Activated CD8-positive, alpha-beta memory T cell treated with anti-CD3 and anti-CD28 coated beads, Interleukin-2, amount 10 ng/mL, durations not matched to agents 7 days and 5 days (primary cell): Measurements from ENCODE around the gene SCRT2. TPM values are rescaled to one million over a fixed set of nuclear protein-coding genes. Genes with fewer than 3 reads are reported as not detected.

Experiments
- ATAC-seq: fragments of 150-1000 bp; cut with Tn5 transposase; one replicate; pipeline ENCODE4 v1.10.0; 2021; ENCODE audit warnings: moderate library complexity
- CTCF ChIA-PET: fragments of 350-600 bp; sonication (Branson Sonifier 250); formaldehyde crosslinking; loops from one replicate; lab custom pipeline; 2021; ENCODE audit warnings: antibody characterized with exemption; lab: Charles Lee
- DNase-seq: peaks from one replicate; pipeline ENCODE4 v3.0.0-alpha.2; 2020
- H3K27ac Mint-ChIP-seq: one replicate; pipeline ENCODE4 v1.8.0; 2021; ENCODE audit warnings: mild to moderate bottlenecking, mixed read lengths
- H3K27me3 Mint-ChIP-seq: one replicate; pipeline ENCODE4 v1.8.0; 2021; ENCODE audit warnings: mixed read lengths
- H3K36me3 Mint-ChIP-seq: one replicate; pipeline ENCODE4 v1.8.0; 2021; ENCODE audit warnings: mild to moderate bottlenecking, mixed read lengths
- H3K4me1 Mint-ChIP-seq: one replicate; pipeline ENCODE4 v1.8.0; 2021; ENCODE audit warnings: mixed read lengths
- H3K4me3 Mint-ChIP-seq: one replicate; pipeline ENCODE4 v1.8.0; 2021; ENCODE audit warnings: mild to moderate bottlenecking, moderate library complexity, mixed read lengths
- H3K9me3 Mint-ChIP-seq: one replicate; pipeline ENCODE4 v1.8.0; 2022; ENCODE audit warnings: low read depth, mixed read lengths
- total RNA-seq, 2 experiments: library from RNA; stranded (reverse); gene quantifications; one replicate each; pipeline ENCODE4 v1.2.3, GENCODE V29; 2021

The SCRT2 gene
- total RNA-seq, 2 experiments from 2014 or later = not detected

GRCh38 chr20:641516-641875, 34.1 kb downstream of the SCRT2 start:
- H3K4me3 Mint-ChIP-seq = no peak overlapping the region
- CTCF ChIA-PET = interaction anchor here (2.2 kb wide), 1 partner anchor 9 kb away, joined by 6 read pairs; no protein-coding TSS in a partner anchor

DNA sequence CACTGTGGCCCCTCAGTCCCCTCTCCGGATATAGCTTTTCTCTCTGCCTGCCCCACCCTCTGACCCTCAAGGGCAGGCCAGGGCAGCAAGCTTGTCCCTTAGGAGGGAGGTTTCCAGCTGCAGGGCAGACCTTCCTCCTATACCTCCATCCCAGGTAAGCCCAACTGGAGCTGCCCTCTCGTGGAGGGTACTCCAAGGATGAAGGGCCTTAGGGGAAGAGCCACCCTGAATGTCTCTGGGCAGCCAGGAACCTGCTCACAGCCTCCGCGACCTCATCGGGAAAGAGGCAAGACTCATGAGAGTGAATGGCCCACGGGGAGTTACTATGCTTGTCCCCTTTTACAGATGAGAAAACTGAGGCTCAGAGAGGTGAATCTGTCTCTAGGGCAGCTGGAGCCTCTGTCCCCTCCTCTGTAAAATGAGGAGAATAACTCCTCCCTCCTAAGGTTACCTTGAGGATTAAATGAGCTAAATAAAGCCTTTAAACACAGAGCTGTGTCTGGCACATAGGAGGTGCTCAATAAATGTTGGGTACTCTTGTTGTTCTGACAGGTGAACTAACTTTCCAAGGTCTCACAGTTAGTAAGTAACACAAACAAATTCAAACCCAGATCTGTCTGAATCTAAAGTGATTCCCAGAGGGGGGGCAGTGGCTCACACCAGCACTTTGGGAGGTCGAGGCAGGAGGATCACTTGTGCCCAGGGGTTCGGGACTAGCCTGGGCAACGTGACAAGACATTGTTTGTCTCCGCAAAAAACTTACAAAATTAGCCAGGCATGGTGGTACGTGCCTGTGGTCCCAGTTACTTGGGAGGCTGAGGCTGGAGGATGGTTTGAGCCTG, 34.7 kb downstream of the SCRT2 start:
- no peak overlapping the region for H3K27ac Mint-ChIP-seq
- ATAC-seq (no peak), DNase-seq (no peak)
- H3K4me1 Mint-ChIP-seq = peaks cover 8% of the 10 kb centered on the region
- CTCF ChIA-PET = interaction anchor here (2.2 kb wide), 1 partner anchor 10 kb away, joined by 6 read pairs; no protein-coding TSS in a partner anchor
- H3K9me3 Mint-ChIP-seq = no peaks in the 10 kb centered on the region
- peaks cover 19% of the 10 kb centered on the region for H3K27me3 Mint-ChIP-seq
- H3K36me3 Mint-ChIP-seq = no peaks in the 10 kb centered on the region
- no peak overlapping the region for H3K4me3 Mint-ChIP-seq

More at GRCh38 chr20:641516-641875, 34.1 kb downstream of the SCRT2 start:
- H3K27me3 Mint-ChIP-seq = peaks cover 19% of the 10 kb centered on the region
- peaks cover 8% of the 10 kb centered on the region for H3K4me1 Mint-ChIP-seq
- DNase-seq (no peak), ATAC-seq (no peak)
- H3K9me3 Mint-ChIP-seq = no peaks in the 10 kb centered on the region
- H3K36me3 Mint-ChIP-seq = no peaks in the 10 kb centered on the region
- H3K27ac Mint-ChIP-seq = no peak overlapping the region

DNA sequence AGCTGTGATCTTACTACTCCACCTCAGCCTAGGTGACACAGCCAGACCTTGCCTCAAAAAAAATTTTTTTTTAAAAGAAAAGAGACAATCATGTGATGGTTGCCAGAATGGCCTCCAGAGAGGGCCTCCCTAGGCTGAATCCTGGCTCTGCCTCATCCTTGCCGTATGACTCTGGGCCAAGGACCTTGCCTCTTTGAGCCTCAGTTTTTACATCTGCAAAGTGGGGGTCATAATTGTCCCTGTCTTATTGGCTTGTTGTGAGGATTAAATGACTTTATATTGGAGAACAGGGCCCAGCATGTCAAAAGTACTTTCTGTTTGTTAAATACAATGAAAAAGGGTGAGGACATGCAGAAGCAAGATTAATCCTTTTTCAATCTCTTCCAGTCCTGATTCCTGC, 37.0 kb downstream of the SCRT2 start:
- CTCF ChIA-PET = interaction anchor here (1.6 kb wide), 1 partner anchor 15 kb away, joined by 3 read pairs; no protein-coding TSS in a partner anchor
- Mint-ChIP-seq H3K9me3 (no peaks in the 10 kb centered on the region), H3K36me3 (no peaks in the 10 kb centered on the region), H3K27ac (no peak overlapping the region), H3K4me3 (no peak overlapping the region), H3K4me1 (peaks cover 3% of the 10 kb centered on the region), H3K27me3 (peaks cover 23% of the 10 kb centered on the region)
- ATAC-seq (no peak), DNase-seq (no peak)

DNA sequence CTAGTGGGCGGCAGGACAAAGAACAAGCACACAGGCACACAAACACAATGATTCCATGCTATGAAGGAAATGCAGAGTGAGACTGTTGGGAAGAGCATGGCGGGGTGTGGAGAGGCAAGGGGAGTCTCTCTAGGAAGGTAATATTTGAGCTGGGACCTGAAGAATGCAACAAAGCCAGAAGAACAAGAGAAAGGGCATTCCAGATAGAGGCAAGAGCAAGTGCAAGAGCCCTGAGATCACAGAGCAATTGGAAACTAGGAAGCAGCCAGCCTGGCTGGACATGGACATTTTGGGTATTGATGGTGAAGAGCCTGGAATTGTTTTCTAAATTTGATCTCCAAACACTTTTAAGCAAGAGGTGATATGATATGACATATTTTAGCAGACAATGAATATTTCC, 38.0 kb downstream of the SCRT2 start:
- ATAC-seq = no peak
- Mint-ChIP-seq H3K27ac (no peak overlapping the region), H3K9me3 (no peaks in the 10 kb centered on the region), H3K36me3 (no peaks in the 10 kb centered on the region), H3K4me1 (peaks cover 3% of the 10 kb centered on the region), H3K4me3 (no peak overlapping the region), H3K27me3 (peaks cover 14% of the 10 kb centered on the region)
- CTCF ChIA-PET = no interaction called here
- DNase-seq = no peak

- DNase-seq (no peak), ATAC-seq (no peak)
- H3K36me3 Mint-ChIP-seq = no peaks in the 10 kb centered on the region
- no peaks in the 10 kb centered on the region for H3K4me1 Mint-ChIP-seq
- H3K27ac Mint-ChIP-seq = no peak overlapping the region
- no peaks in the 10 kb centered on the region for H3K9me3 Mint-ChIP-seq
- peaks cover 12% of the 10 kb centered on the region for H3K27me3 Mint-ChIP-seq
- H3K4me3 Mint-ChIP-seq = no peak overlapping the region
- CTCF ChIA-PET = no interaction called here
Observed at GRCh38 chr20:635893-636338, 39.7 kb downstream of the SCRT2 start.

- no peak for ATAC-seq
- no peak for DNase-seq
- no peak overlapping the region for H3K27ac Mint-ChIP-seq
- no peaks in the 10 kb centered on the region for H3K36me3 Mint-ChIP-seq
- H3K4me3 Mint-ChIP-seq = no peak overlapping the region
- peaks cover 12% of the 10 kb centered on the region for H3K27me3 Mint-ChIP-seq
- CTCF ChIA-PET = interaction anchor here (1.0 kb wide), 1 partner anchor 32 kb away, joined by 3 read pairs; no protein-coding TSS in a partner anchor
- H3K4me1 Mint-ChIP-seq = no peaks in the 10 kb centered on the region
- no peaks in the 10 kb centered on the region for H3K9me3 Mint-ChIP-seq
Observed at GRCh38 chr20:635028-635892, 40.3 kb downstream of the SCRT2 start.

DNA sequence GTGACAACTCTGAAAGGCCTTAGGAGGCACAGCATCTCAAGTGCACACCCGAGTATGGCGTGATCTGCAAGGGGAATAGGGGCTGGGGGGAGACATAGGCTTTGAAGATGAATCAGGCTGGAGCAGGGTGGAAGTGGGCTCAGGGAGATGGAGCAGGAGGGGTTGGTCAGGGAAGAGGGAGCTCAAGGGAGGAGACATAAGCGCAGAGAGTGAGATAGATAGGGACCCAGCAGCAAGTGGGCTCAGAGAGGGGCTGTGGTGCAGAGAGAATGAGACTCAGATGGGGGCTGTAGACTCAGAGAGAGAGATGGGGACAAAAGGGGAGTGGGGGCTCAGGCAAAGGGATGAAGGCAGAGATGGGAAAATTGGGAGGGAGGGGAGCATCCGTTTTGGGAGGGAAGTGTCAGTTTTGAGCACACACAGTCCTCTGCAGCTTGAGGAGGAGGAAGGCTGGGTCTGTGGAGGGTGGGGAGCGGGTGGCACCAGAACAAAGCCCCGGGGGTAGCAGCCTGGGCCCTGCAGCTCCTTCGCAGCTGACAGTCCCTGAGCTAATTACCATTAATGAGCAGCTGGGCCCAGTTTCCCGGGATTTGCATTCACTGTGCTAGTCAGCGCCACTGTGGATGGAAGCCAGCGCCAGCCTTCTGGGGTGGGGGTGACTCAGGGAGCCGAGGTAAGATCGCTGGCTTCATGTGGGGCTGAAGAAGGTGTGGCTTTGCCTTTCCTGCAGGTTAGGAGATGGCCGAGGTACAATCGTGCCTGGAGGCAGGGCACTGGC, 41.3 kb downstream of the SCRT2 start:
- DNase-seq = no peak
- no peak for ATAC-seq
- Mint-ChIP-seq H3K27ac (no peak overlapping the region), H3K36me3 (no peaks in the 10 kb centered on the region), H3K4me1 (no peaks in the 10 kb centered on the region), H3K4me3 (no peak overlapping the region), H3K9me3 (no peaks in the 10 kb centered on the region), H3K27me3 (peaks cover 12% of the 10 kb centered on the region)
- CTCF ChIA-PET = interaction anchor here (1.0 kb wide), 1 partner anchor 33 kb away, joined by 3 read pairs; no protein-coding TSS in a partner anchor

- peaks cover 7% of the 10 kb centered on the region for H3K27me3 Mint-ChIP-seq
- CTCF ChIA-PET = no interaction called here
- H3K27ac Mint-ChIP-seq = no peak overlapping the region
- DNase-seq (no peak), ATAC-seq (no peak)
- no peaks in the 10 kb centered on the region for H3K4me1 Mint-ChIP-seq
- no peak overlapping the region for H3K4me3 Mint-ChIP-seq
- no peaks in the 10 kb centered on the region for H3K9me3 Mint-ChIP-seq
- no peaks in the 10 kb centered on the region for H3K36me3 Mint-ChIP-seq
Observed at GRCh38 chr20:631101-631500, 44.5 kb downstream of the SCRT2 start.

DNA sequence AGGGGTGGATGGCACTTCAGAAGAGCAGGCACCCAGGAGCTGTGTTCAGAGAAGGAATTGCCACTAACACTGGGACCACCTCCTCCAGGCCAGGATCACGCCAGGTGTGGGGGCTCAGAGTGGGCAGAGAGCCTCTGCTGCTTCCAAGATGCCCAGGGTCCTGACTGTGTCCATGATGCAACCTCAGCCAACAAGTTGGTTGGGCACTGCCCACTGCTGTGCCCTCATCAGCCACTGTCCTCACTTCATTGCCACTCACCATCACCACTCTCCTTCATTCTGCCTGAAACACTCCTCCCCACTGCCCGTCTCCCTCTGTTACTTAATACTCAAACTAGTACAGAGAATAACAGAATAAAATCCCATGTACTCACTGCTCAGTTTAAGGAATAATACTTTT, 49.0 kb downstream of the SCRT2 start:
- DNase-seq = no peak
- Mint-ChIP-seq H3K9me3 (no peaks in the 10 kb centered on the region), H3K27ac (no peak overlapping the region), H3K4me1 (no peaks in the 10 kb centered on the region), H3K4me3 (no peak overlapping the region), H3K27me3 (peaks cover 24% of the 10 kb centered on the region), H3K36me3 (no peaks in the 10 kb centered on the region)
- CTCF ChIA-PET = no interaction called here
- ATAC-seq = no peak

GRCh38 chr20:625360-625932, 50.2 kb downstream of the SCRT2 start:
- Mint-ChIP-seq H3K4me1 (no peaks in the 10 kb centered on the region), H3K27ac (no peak overlapping the region), H3K4me3 (no peak overlapping the region), H3K36me3 (no peaks in the 10 kb centered on the region), H3K9me3 (no peaks in the 10 kb centered on the region), H3K27me3 (peaks cover 30% of the 10 kb centered on the region)
- CTCF ChIA-PET = interaction anchor here (0.6 to 1.5 kb wide), 2 partner anchors 20 to 385 kb away, joined by 4 read pairs; no protein-coding TSS in a partner anchor
- ATAC-seq (no peak), DNase-seq (no peak)

GRCh38 chr20:623704-624103, 51.9 kb downstream of the SCRT2 start:
- no peak for ATAC-seq
- Mint-ChIP-seq H3K27me3 (peaks cover 41% of the 10 kb centered on the region), H3K4me1 (no peaks in the 10 kb centered on the region), H3K4me3 (no peak overlapping the region), H3K9me3 (no peaks in the 10 kb centered on the region), H3K36me3 (no peaks in the 10 kb centered on the region), H3K27ac (no peak overlapping the region)
- CTCF ChIA-PET = interaction anchor here (0.7 kb wide), 1 partner anchor 16 kb away, joined by 3 read pairs; no protein-coding TSS in a partner anchor
- DNase-seq = no peak

DNA sequence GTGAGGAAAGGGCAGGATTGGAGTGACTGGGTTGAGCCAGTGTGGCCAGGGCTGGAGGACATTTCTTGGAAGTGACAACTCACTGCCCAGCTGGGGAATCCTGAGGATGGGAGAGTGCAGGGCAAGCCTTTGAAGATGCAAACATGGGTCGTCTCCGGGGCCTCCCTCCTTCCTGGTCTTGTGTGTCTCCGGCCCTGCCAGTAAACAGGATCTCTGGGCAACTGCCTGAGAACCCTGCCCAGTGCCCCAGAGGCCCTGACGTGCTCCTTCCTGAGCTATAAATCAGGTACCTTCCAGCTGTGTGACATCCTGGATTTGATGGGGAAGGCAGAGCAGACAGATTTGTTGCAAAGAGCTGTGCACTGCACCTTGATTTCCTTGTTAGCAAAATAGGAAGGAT, 52.6 kb downstream of the SCRT2 start:
- no peak overlapping the region for H3K27ac Mint-ChIP-seq
- no peak overlapping the region for H3K4me3 Mint-ChIP-seq
- ATAC-seq (no peak), DNase-seq (no peak)
- no peaks in the 10 kb centered on the region for H3K9me3 Mint-ChIP-seq
- CTCF ChIA-PET = interaction anchor here (0.7 kb wide), 1 partner anchor 17 kb away, joined by 3 read pairs; no protein-coding TSS in a partner anchor
- peaks cover 46% of the 10 kb centered on the region for H3K27me3 Mint-ChIP-seq
- no peaks in the 10 kb centered on the region for H3K4me1 Mint-ChIP-seq
- H3K36me3 Mint-ChIP-seq = no peaks in the 10 kb centered on the region
